Measurements from ENCODE around the gene NUFIP2.

Gene NUFIP2

DNA sequence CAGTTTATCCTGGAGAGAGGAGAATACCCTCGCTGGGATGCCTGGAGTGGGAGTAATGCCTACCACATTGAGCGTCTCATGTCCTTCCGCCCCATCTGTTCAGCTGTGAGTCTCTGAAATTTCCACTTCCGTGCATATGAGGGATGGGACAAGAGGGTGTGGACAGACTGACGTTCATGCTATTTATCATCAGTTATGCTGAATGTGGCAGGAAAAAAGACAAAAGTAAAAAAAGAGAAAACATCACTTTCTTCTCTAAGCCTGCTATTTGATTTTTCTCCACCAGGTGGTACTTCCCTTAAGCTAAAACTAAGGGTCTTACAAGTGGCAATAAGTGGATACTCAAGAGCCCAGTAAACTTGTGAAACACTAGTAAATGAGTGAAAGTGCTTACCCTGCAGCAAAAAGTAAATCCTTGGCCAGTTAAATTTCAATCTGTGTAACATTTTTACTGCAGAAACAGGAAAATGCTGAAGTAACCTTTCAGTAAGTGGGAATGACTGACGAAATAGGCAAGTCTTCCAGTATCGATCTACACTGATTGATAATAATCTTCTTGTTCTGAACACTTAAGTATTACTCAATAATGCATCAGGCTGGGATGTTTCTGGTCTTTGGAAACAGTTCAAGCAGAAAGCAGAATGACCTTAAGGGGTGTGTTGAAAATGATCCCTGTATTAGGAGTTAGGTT is 41.7 kb downstream of the NUFIP2 start:
- no peak for TF ChIP-seq CEBPB (IDR thresholded peaks at IDR 0.05)

DNA sequence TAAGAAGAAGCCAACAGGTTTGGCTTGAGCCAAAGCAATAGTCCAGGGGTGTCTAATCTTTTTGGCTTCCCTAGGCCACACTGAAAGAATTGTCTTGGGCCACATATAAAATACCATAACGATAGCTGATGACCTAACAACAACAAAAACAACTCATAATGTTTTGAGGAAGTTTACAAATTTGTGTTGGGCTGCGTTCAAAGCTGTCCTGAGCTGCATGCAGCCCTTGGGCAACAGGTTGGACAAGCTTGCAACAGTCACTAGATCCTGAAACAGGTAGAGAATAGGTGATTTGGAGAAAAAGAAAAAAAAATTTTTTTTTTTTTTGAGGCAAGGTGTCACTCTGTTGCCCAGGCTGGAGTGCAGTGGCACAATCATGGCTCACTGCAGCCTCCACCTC is 42.8 kb downstream of the NUFIP2 start:
- no peak for TF ChIP-seq ZBTB7A (IDR thresholded peaks at IDR 0.05; ENCODE audit: low read depth)

DNA sequence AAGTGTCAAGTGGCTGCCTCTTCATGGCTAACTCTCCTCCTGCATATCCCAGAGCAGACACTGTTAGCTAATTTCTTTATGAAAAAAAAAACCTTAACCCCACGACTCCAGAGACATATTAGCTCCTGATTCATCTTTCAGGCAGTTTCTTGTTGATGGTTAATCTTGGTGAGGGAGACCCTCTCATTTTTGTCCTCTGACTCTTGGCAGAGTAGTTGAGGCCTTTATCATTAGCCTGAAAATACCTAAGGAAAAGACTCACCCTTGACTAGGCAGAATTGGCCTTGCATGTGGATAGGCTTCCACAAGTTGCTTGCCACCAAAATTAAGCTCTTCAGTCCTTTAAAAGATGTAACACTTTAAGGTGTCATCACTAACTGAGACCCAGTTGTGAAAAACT is 43.3 kb downstream of the NUFIP2 start:
- TF ChIP-seq ZBTB7A (IDR thresholded peaks at IDR 0.05; ENCODE audit: low read depth) (no peak), EGR1 (IDR thresholded peaks at IDR 0.05) (no peak), TEAD4 (IDR thresholded peaks at IDR 0.05) (no peak), EP300 (IDR thresholded peaks at IDR 0.05; ENCODE audit: borderline replicate concordance) (no peak), NFIC (IDR thresholded peaks at IDR 0.05) (no peak), TAF1 (IDR thresholded peaks at IDR 0.05; ENCODE audit: low read depth) (no peak), CREB1 (IDR thresholded peaks at IDR 0.05; ENCODE audit: low read depth) (no peak), TCF12 (IDR thresholded peaks at IDR 0.05; ENCODE audit: low read depth) (no peak), FOXM1 (IDR thresholded peaks at IDR 0.05; ENCODE audit: borderline replicate concordance, low read depth) (no peak), RAD21 (IDR thresholded peaks at IDR 0.05; ENCODE audit: low read depth) (no peak), YY1 (IDR thresholded peaks at IDR 0.05; ENCODE audit: low read depth) (no peak)
- TF ChIP-seq, protein P1, sequence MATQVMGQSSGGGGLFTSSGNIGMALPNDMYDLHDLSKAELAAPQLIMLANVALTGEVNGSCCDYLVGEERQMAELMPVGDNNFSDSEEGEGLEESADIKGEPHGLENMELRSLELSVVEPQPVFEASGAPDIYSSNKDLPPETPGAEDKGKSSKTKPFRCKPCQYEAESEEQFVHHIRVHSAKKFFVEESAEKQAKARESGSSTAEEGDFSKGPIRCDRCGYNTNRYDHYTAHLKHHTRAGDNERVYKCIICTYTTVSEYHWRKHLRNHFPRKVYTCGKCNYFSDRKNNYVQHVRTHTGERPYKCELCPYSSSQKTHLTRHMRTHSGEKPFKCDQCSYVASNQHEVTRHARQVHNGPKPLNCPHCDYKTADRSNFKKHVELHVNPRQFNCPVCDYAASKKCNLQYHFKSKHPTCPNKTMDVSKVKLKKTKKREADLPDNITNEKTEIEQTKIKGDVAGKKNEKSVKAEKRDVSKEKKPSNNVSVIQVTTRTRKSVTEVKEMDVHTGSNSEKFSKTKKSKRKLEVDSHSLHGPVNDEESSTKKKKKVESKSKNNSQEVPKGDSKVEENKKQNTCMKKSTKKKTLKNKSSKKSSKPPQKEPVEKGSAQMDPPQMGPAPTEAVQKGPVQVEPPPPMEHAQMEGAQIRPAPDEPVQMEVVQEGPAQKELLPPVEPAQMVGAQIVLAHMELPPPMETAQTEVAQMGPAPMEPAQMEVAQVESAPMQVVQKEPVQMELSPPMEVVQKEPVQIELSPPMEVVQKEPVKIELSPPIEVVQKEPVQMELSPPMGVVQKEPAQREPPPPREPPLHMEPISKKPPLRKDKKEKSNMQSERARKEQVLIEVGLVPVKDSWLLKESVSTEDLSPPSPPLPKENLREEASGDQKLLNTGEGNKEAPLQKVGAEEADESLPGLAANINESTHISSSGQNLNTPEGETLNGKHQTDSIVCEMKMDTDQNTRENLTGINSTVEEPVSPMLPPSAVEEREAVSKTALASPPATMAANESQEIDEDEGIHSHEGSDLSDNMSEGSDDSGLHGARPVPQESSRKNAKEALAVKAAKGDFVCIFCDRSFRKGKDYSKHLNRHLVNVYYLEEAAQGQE (IDR thresholded peaks at IDR 0.05; ENCODE audit: low read depth), result no peak
- TF ChIP-seq, protein P2, sequence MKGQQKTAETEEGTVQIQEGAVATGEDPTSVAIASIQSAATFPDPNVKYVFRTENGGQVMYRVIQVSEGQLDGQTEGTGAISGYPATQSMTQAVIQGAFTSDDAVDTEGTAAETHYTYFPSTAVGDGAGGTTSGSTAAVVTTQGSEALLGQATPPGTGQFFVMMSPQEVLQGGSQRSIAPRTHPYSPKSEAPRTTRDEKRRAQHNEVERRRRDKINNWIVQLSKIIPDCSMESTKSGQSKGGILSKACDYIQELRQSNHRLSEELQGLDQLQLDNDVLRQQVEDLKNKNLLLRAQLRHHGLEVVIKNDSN (IDR thresholded peaks at IDR 0.05), result no peak
- TF ChIP-seq, protein P3, sequence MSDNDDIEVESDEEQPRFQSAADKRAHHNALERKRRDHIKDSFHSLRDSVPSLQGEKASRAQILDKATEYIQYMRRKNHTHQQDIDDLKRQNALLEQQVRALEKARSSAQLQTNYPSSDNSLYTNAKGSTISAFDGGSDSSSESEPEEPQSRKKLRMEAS (IDR thresholded peaks at IDR 0.05), result no peak

DNA sequence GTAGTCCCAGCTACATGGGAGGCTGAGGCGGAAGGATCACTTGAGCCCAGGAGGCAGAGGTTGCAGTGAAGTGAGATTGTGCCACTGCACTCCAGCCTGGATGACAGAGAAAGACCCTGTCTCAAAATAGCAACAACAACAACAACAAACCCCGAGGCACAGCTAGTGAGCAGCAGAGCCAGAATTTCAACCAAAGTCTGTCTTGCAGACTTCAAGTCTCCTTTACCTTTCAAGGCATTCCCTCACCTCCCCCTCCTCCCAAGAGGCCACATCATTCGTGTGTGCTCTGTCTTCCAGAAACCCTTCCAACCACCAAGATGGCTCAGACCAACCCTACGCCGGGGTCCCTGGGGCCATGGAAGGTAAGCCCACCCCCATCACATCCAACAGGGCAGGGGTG is 45.1 kb downstream of the NUFIP2 start:
- TF ChIP-seq, protein P1 (IDR thresholded peaks at IDR 0.05; ENCODE audit: low read depth), result no peak
- TF ChIP-seq YY1 (IDR thresholded peaks at IDR 0.05; ENCODE audit: low read depth) (no peak), FOXM1 (IDR thresholded peaks at IDR 0.05; ENCODE audit: borderline replicate concordance, low read depth) (no peak)

DNA sequence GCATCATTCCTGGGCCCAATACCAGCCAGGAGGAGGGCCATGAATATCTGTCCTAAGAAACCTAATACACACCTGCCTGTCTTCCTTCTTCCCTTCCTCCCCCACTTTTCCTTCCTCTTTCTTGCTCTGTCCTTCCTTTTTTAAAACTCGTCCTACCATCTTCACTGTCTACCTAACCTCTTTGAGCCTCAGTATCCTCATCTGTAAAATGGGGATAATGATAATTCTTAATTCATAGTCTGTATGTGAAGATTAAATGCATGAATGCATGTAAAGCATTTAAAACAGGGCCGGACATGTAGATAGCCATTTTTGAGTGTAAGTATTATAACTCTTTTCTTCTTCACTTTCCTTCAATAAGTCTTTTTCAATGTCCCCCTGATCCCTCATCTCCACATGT is 46.7 kb downstream of the NUFIP2 start:
- TF ChIP-seq CEBPB (IDR thresholded peaks at IDR 0.05) (no peak), YY1 (IDR thresholded peaks at IDR 0.05; ENCODE audit: low read depth) (no peak), NFIC (IDR thresholded peaks at IDR 0.05) (no peak), TAF1 (IDR thresholded peaks at IDR 0.05; ENCODE audit: low read depth) (no peak), CREB1 (IDR thresholded peaks at IDR 0.05; ENCODE audit: low read depth) (no peak), RAD21 (IDR thresholded peaks at IDR 0.05; ENCODE audit: low read depth) (no peak), FOXM1 (IDR thresholded peaks at IDR 0.05; ENCODE audit: borderline replicate concordance, low read depth) (no peak), TEAD4 (IDR thresholded peaks at IDR 0.05) (no peak), EGR1 (IDR thresholded peaks at IDR 0.05) (no peak), EP300 (IDR thresholded peaks at IDR 0.05; ENCODE audit: borderline replicate concordance) (no peak), TCF12 (IDR thresholded peaks at IDR 0.05; ENCODE audit: low read depth) (no peak)
- TF ChIP-seq, protein P1 (IDR thresholded peaks at IDR 0.05; ENCODE audit: low read depth), result no peak

DNA sequence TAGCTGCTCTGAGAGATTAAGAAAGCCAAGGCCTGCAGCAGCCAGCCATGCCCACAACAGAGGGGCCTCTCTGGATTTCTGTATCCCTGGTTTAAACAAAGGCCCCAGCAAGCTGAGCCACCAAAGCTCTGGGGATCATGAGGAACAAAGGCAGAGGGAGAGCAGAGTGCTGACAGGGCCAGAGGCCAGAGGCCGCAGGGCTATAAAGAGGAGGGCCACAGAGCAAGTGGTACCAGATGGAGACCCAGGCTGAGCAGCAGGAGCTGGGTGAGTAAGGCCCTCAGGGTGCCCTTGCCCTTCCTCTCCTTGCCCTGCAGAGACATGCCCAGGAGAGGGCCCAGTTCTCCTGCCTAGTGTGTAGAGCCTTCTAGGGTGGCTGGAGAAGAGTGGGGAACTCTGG is 47.3 kb downstream of the NUFIP2 start, which contains the start of gene CRYBA1:
Gene CRYBA1, plus strand, starts transcription at position 232 of the 400 bp plus-strand sequence. Its CDS starts 5 bp downstream, at position 237.
- TF ChIP-seq RAD21 (IDR thresholded peaks at IDR 0.05; ENCODE audit: low read depth), result no peak

Measured in Ishikawa (cell line).